ENCODE measurements around the gene STMN1. TPM values are rescaled to one million over a fixed set of nuclear protein-coding genes. Genes with fewer than 3 reads are reported as not detected.
A peak's percentile ranks its signal among the peaks of the same experiment; 100 is the strongest.

The STMN1 gene
- total and polyA plus RNA-seq, 2 of the 8 experiments (the other 6 are each of a cell fraction or from before 2014, with no cell fraction given), result 116 to 564 TPM

- H3K27me3 ChIP-seq (replicated peaks in 1 of 4; ENCODE audit: control insufficient read depth in 3 of 4, extremely low read depth in 1 of 4, insufficient read depth in 3 of 4, low read length in 3 of 4), result peaks cover 0 to 6% (median 2%) of the 10 kb centered on the region in 4 experiments; a peak in 4 of 7 replicates
- DNase-seq (ENCODE audit: low read depth in 1 of 2, low spot score in 2 of 2), result peak in 1 of 2 experiments; percentile 80
- no peak overlapping the region for H3K14ac ChIP-seq (ENCODE audit: insufficient read length)
- no peak overlapping the region for H2AK5ac ChIP-seq (ENCODE audit: low read depth, low read length)
- FAIRE-seq, result no peak
- H3K23ac ChIP-seq (ENCODE audit: insufficient read length), result no peak overlapping the region
- no peaks in the 10 kb centered on the region for H3K79me2 ChIP-seq (ENCODE audit: control insufficient read depth in 1 of 2, insufficient read depth in 2 of 2, low read length in 2 of 2)
- ChIA-PET CTCF (ENCODE audit: partially characterized antibody) (interaction anchor here (0.9 to 2.5 kb wide), 6 partner anchors 10 to 77 kb away, joined by 3 to 12 read pairs (median 4); partner anchors contain the start of gene PAFAH2), POLR2A (ENCODE audit: partially characterized antibody) (interaction anchor here (0.9 to 3.7 kb wide), 13 partner anchors 9 to 75 kb away, joined by 3 to 33 read pairs (median 5); partner anchors contain the start of genes PAFAH2, PAQR7 and STMN1)
- no peak overlapping the region for H2BK15ac ChIP-seq (ENCODE audit: low read length)
- peak overlapping the region; percentile 32 for H3K56ac ChIP-seq (replicated peaks; ENCODE audit: insufficient read length, low read depth, low read length)
- peak overlapping the region in 3 of 4 experiments; percentile 47 to 67 (median 52); a peak in 6 of 7 replicates for H3K9ac ChIP-seq (replicated peaks in 1 of 4; ENCODE audit: extremely low read depth in 1 of 4, low read depth in 3 of 4, low read length in 3 of 4)
- H4K20me1 ChIP-seq (replicated peaks in 1 of 2; ENCODE audit: control insufficient read depth in 1 of 2, insufficient read depth in 2 of 2, low read length in 2 of 2), result no peaks in the 10 kb centered on the region
- peak overlapping the region; percentile 48; the same call in 1 of the 2 replicates for H2BK20ac ChIP-seq (ENCODE audit: low read length)
- H3K23me2 ChIP-seq (ENCODE audit: low read depth, low read length), result peaks cover 15% of the 10 kb centered on the region
- peak overlapping the region; percentile 16; the same call in 1 of the 2 replicates for H2BK5ac ChIP-seq (ENCODE audit: low read depth, low read length)
- peak overlapping the region; percentile 11; the same call in 1 of the 2 replicates for H2BK12ac ChIP-seq (ENCODE audit: low read depth, low read length)
- H4K91ac ChIP-seq (replicated peaks; ENCODE audit: insufficient read length, low read length), result peak overlapping the region; percentile 88
- peak overlapping the region; percentile 84 for H2BK120ac ChIP-seq (replicated peaks; ENCODE audit: low read depth, low read length)
- TF ChIP-seq BRCA1 (IDR thresholded peaks at IDR 0.05; ENCODE audit: low read depth, low read length) (no peak), KDM4A (IDR thresholded peaks at IDR 0.05; ENCODE audit: low read depth, low read length, severe bottlenecking) (peak; percentile 36), YY1 (IDR thresholded peaks at IDR 0.05; ENCODE audit: low read depth, low read length) (peak; percentile 41; the same call in 1 of the 2 replicates), FOSL1 (IDR thresholded peaks at IDR 0.05; ENCODE audit: insufficient read depth, low read depth, low read length) (no peak), BACH1 (IDR thresholded peaks at IDR 0.05; ENCODE audit: low read length) (peak; percentile 12; the same call in 1 of the 2 replicates), POLR2A (IDR thresholded peaks at IDR 0.05; ENCODE audit: control extremely low read depth in 1 of 2, low read depth in 2 of 2, low read length in 2 of 2) (peak in 1 of 2 experiments; percentile 51; a peak in 2 of 3 replicates), RBBP5 (IDR thresholded peaks at IDR 0.05; ENCODE audit: borderline replicate concordance, low read depth, low read length) (peak; percentile 47; the same call in 1 of the 2 replicates), POLR2AphosphoS5 (IDR thresholded peaks at IDR 0.05; ENCODE audit: low read depth, low read length) (peak; percentile 22; the same call in 1 of the 2 replicates), ASH2L (IDR thresholded peaks at IDR 0.05; ENCODE audit: low read length) (peak; percentile 40), TAF1 (IDR thresholded peaks at IDR 0.05; ENCODE audit: low read depth, low read length) (0 out of 2 replicates have a peak, but pooled peaks have one; percentile 40)
- 1% methylated on average over 32 of the region's 32 CpGs; no CpG with 5 or more reads in 1 of the 2 experiments for WGBS, 2 experiments (ENCODE audit: extremely low coverage in 1 of 2, insufficient coverage in 1 of 2, insufficient read length in 1 of 2, insufficient replicate concordance in 2 of 2, low coverage in 1 of 2, low lambda C conversion rate in 2 of 2, missing lambda C conversion rate in 1 of 2)
- H3K36me3 ChIP-seq (ENCODE audit: control insufficient read depth in 2 of 4, insufficient read depth in 4 of 4, low read length in 3 of 4), result no peaks in the 10 kb centered on the region
- H4K8ac ChIP-seq (ENCODE audit: extremely low read depth, insufficient read depth, low read length), result peak overlapping the region; percentile 89
- H3K9me3 ChIP-seq (ENCODE audit: insufficient read depth in 2 of 2, low read depth in 1 of 2, low read length in 1 of 2), result no peaks in the 10 kb centered on the region
- H2AFZ ChIP-seq (ENCODE audit: low read length), result peak overlapping the region; percentile 82; the same call in 1 of the 2 replicates
- H3K4me3 ChIP-seq (ENCODE audit: extremely low read depth in 1 of 4, insufficient read depth in 2 of 4, low read depth in 3 of 4, low read length in 4 of 4), result peak overlapping the region; percentile 46 to 69 (median 58)
- H4K5ac ChIP-seq (ENCODE audit: insufficient read length, low read depth, low read length), result peak overlapping the region; percentile 71
- peak overlapping the region; percentile 92 to 99 for H3K4me2 ChIP-seq (ENCODE audit: insufficient read depth in 1 of 2, low read depth in 2 of 2, low read length in 2 of 2)
- H3K4ac ChIP-seq (replicated peaks; ENCODE audit: insufficient read length, low read depth, low read length), result peak overlapping the region; percentile 94
- H3K18ac ChIP-seq (ENCODE audit: extremely low read depth, low read length), result peak overlapping the region; percentile 76; the same call in 1 of the 2 replicates
- H3K27ac ChIP-seq (ENCODE audit: low read depth, low read length), result no peak overlapping the region
- H3K4me1 ChIP-seq (replicated peaks in 1 of 4; ENCODE audit: control insufficient read depth in 3 of 4, insufficient read depth in 4 of 4, low read length in 3 of 4), result peaks cover 6 to 22% (median 14%) of the 10 kb centered on the region in 4 experiments
- H3K79me1 ChIP-seq (ENCODE audit: low read depth, low read length), result no peaks in the 10 kb centered on the region
Observed at GRCh38 chr1:25922971-25923552, 16.8 kb upstream of the STMN1 start.

Measured in H1 (cell line).